SK-N-SH (cell line): Measurements from ENCODE around the gene EEF2.
"Not testable (repeated sequence)": the region's sequence is repeated elsewhere in the genome, so short reads cannot be mapped to it uniquely, and the experiment has no call there.

Experiments used
- CHD2 ChIP-seq: fragments of 150-350 bp; IDR thresholded peaks from 2 replicates; pipeline ENCODE4 v1.6.1; 2018; ENCODE audit warnings: low read length; ENCODE audit not compliant: partially characterized antibody
- ELF1 ChIP-seq: IDR thresholded peaks from 2 replicates; pipeline ENCODE4 v1.4.0; 2012
- EP300 ChIP-seq, 2 experiments: IDR thresholded peaks; 2 replicates each; pipeline versions ENCODE4 v1.4.0 to v1.6.1; 2012; ENCODE audit warnings: borderline replicate concordance in 1 of 2, low read depth in 1 of 2, low read length in 1 of 2
- GABPA ChIP-seq: IDR thresholded peaks from 2 replicates; pipeline ENCODE4 v1.4.0; 2012; ENCODE audit warnings: low read depth, mild to moderate bottlenecking
- POLR2AphosphoS5 ChIP-seq: IDR thresholded peaks from 2 replicates; pipeline ENCODE4 v1.6.1; 2012; ENCODE audit warnings: low read depth, low read length
- RXRA ChIP-seq: IDR thresholded peaks from 2 replicates; pipeline ENCODE4 v1.4.0; 2012; ENCODE audit warnings: low read depth, mild to moderate bottlenecking, borderline replicate concordance
- SMC3 ChIP-seq: IDR thresholded peaks from 2 replicates; pipeline ENCODE4 v1.6.1; 2012; ENCODE audit warnings: low read depth, low read length, improper control_type of control experiment
- TF ChIP-seq, protein P1 (sequence below): fragments of 200-600 bp; sonication (generic); IDR thresholded peaks from 2 replicates; pipeline ENCODE4 v1.6.1; 2017; ENCODE audit warnings: antibody characterized with exemption, mild to moderate bottlenecking, moderate library complexity

DNA sequence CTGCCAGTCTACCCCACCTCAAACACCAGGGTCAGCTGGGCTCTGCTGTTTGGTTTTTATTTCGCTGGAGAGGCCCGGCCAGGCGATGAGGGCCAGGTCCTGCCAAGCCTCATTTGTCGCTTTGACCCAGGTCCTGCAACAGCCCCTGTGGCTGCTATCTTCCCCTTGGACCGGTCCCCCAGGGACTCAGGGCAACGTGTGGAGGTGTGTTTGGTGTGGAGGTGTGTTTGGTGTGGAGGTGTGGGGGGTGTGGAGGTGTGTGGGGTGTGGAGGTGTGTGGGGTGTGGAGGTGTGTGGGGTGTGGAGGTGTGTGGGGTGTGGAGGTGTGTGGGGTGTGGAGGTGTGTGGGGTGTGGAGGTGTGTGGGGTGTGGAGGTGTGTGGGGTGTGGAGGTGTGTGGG lies 26.2 kb upstream of the EEF2 start:
- TF ChIP-seq, protein P1, sequence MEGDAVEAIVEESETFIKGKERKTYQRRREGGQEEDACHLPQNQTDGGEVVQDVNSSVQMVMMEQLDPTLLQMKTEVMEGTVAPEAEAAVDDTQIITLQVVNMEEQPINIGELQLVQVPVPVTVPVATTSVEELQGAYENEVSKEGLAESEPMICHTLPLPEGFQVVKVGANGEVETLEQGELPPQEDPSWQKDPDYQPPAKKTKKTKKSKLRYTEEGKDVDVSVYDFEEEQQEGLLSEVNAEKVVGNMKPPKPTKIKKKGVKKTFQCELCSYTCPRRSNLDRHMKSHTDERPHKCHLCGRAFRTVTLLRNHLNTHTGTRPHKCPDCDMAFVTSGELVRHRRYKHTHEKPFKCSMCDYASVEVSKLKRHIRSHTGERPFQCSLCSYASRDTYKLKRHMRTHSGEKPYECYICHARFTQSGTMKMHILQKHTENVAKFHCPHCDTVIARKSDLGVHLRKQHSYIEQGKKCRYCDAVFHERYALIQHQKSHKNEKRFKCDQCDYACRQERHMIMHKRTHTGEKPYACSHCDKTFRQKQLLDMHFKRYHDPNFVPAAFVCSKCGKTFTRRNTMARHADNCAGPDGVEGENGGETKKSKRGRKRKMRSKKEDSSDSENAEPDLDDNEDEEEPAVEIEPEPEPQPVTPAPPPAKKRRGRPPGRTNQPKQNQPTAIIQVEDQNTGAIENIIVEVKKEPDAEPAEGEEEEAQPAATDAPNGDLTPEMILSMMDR: not testable (repeated sequence)
- TF ChIP-seq EP300 (IDR thresholded peaks at IDR 0.05; ENCODE audit: borderline replicate concordance in 1 of 2, low read depth in 1 of 2, low read length in 1 of 2); CHD2; SMC3; POLR2AphosphoS5; ELF1; RXRA; GABPA: not testable (repeated sequence)
